Gastrocnemius medialis (tissue), 4 donors: ENCODE measurements around the gene NR6A1. TPM values are rescaled to one million over a fixed set of nuclear protein-coding genes. Genes with fewer than 3 reads are reported as not detected.
A peak's percentile ranks its signal among the peaks of the same experiment; 100 is the strongest.

Experiments used
- ATAC-seq, 2 donors: fragments of 150-250 bp; one replicate each; pipeline ENCODE4 v1.9.1; 2016
- DNase-seq, 2 donors: peaks; one replicate each; pipeline ENCODE4 v3.0.0-alpha.2; 2019
- H3K27ac ChIP-seq, 4 donors: fragments of 200-600 bp; sonication (generic); 1 replicate in 1 of 4; 2 replicates in 3 of 4; pipeline ENCODE4 v1.5.1; 2016 to 2018; ENCODE audit warnings: mild to moderate bottlenecking in 2 of 4, moderate library complexity in 1 of 4
- H3K27me3 ChIP-seq, 3 donors: fragments of 200-600 bp; sonication (generic) in 2 of 3; 1 replicate in 1 of 3; 2 replicates in 2 of 3; pipeline versions ENCODE4 v1.5.1 to v1.6.0; 2016 to 2019; ENCODE audit warnings: mild to moderate bottlenecking in 1 of 3, moderate library complexity in 1 of 3
- H3K36me3 ChIP-seq, 2 donors: fragments of 200-600 bp; sonication (generic) in 1 of 2; one replicate each; pipeline ENCODE4 v1.5.1; 2017 to 2018
- H3K4me1 ChIP-seq, 2 donors: fragments of 200-600 bp; sonication (generic) in 1 of 2; one replicate each; pipeline ENCODE4 v1.5.1; 2016 to 2017; ENCODE audit warnings: mild to moderate bottlenecking in 2 of 2
- H3K4me3 ChIP-seq, 4 donors: fragments of 200-600 bp; sonication (generic) in 3 of 4; 1 replicate in 1 of 4; 2 replicates in 3 of 4; pipeline ENCODE4 v1.5.1; 2016 to 2019; ENCODE audit warnings: mild to moderate bottlenecking in 2 of 4
- H3K9me3 ChIP-seq, 3 donors: fragments of 200-600 bp; sonication (generic) in 2 of 3; 1 replicate in 1 of 3; 2 replicates in 2 of 3; pipeline ENCODE4 v1.5.1; 2016 to 2019
- CTCF ChIP-seq, 5 experiments: fragments of 450-650 bp in 3 of 5; fragments of 200-600 bp in 2 of 5; sonication (generic) in 2 of 5; IDR thresholded peaks in 4 of 5; conservative IDR thresholded peaks in 1 of 5; 1 replicate in 4 of 5; 2 replicates in 1 of 5; pipeline ENCODE4 v1.5.1; 2016 to 2019; ENCODE audit warnings: antibody characterized with exemption in 5 of 5, mild to moderate bottlenecking in 3 of 5, moderate library complexity in 3 of 5
- POLR2A ChIP-seq, 2 donors: fragments of 450-650 bp; IDR thresholded peaks; one replicate each; pipeline ENCODE4 v1.6.1; 2017; ENCODE audit warnings: antibody characterized with exemption in 2 of 2, mild to moderate bottlenecking in 2 of 2, moderate library complexity in 2 of 2
- in situ Hi-C, 4 donors: fragments of 200-750 bp; cut with MboI; loops; one replicate each; pipeline versions ENCODE4 v1.15.0 to v1.8.0; 2017; ENCODE audit warnings: low sequenced_read_pairs in 4 of 4
- intact Hi-C: fragments of 100-400 bp; cut with DNase I; formaldehyde crosslinking; loops from one replicate; pipeline ENCODE4 v1.15.1; 2023; ENCODE audit warnings: low total_unique reads
- total RNA-seq, 4 donors: library from RNA; depleted of rRNA; stranded (reverse); fragments of >200 nt; gene quantifications; one replicate each; pipeline versions ENCODE4 v1.1.0 to v1.2.3, GENCODE V29; 2016

The NR6A1 gene
- total RNA-seq, 4 donors from 2014 or later: 0.58 to 5.6 (median 2.1) TPM

GRCh38 chr9:124666642-124667041 is 104.5 kb downstream of the NR6A1 start:
- in situ Hi-C loops: no loop called here
- Histone ChIP-seq H3K4me3 (no peak overlapping the region), H3K4me1 (peaks cover 16 to 18% of the 10 kb centered on the region in 2 donors), H3K9me3 (no peaks in the 10 kb centered on the region), H3K27ac (no peak overlapping the region), H3K36me3 (no peaks in the 10 kb centered on the region), H3K27me3 (no peaks in the 10 kb centered on the region)
- DNase-seq: no peak
- intact Hi-C loops: no loop called here
- ATAC-seq: peak; percentile 21 to 55
- TF ChIP-seq POLR2A (IDR thresholded peaks at IDR 0.05) (no peak), CTCF (IDR thresholded peaks at IDR 0.05 in 4 of 5, conservative IDR thresholded peaks at IDR 0.05 in 1 of 5) (no peak)

DNA sequence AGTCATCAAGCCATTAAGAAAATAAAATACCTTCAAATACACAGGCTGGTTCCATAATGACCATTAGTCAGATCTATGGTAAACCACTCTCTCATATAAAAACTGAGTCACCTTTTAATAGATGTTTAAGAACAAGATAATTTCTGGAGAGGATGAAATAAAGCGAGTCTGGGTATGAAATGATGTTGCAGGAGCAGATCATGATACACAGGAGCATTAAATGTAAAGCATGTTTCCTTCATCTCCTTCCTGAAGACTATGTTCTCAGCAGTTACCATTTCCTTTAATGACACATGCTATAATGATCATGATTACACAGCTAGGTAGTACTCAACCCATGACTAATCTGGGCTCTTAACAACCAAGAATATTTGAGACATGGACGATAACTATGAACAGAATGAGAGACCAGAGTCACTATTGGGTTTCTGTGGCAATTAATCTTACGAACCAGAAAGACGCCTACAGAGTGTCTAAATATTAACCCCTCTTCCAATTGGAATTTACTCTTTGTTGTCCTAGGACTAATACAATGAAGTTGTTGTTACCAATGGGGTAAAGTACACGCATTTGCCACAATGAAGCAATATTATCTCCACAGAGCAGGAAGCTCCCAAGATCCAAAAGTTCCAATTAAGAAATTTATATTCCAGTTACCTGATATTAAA is 105.6 kb downstream of the NR6A1 start:
- H3K4me3 ChIP-seq: no peak overlapping the region
- no peaks in the 10 kb centered on the region for H3K9me3 ChIP-seq
- DNase-seq (no peak), ATAC-seq (no peak)
- no peak overlapping the region for H3K27ac ChIP-seq
- no peaks in the 10 kb centered on the region for H3K36me3 ChIP-seq
- in situ Hi-C loops (no loop called here), intact Hi-C loops (no loop called here)
- H3K4me1 ChIP-seq: peaks cover 28 to 29% of the 10 kb centered on the region in 2 donors
- TF ChIP-seq POLR2A (IDR thresholded peaks at IDR 0.05) (no peak), CTCF (IDR thresholded peaks at IDR 0.05 in 4 of 5, conservative IDR thresholded peaks at IDR 0.05 in 1 of 5) (no peak)
- no peaks in the 10 kb centered on the region for H3K27me3 ChIP-seq

GRCh38 chr9:124664143-124664542 is 107.0 kb downstream of the NR6A1 start:
- TF ChIP-seq POLR2A (IDR thresholded peaks at IDR 0.05): no peak
- TF ChIP-seq CTCF (IDR thresholded peaks at IDR 0.05 in 4 of 5, conservative IDR thresholded peaks at IDR 0.05 in 1 of 5): no peak
- no peaks in the 10 kb centered on the region for H3K27me3 ChIP-seq
- peaks cover 36 to 41% of the 10 kb centered on the region in 2 donors for H3K4me1 ChIP-seq
- DNase-seq (no peak), ATAC-seq (no peak)
- H3K27ac ChIP-seq: no peak overlapping the region
- H3K9me3 ChIP-seq: no peaks in the 10 kb centered on the region
- H3K4me3 ChIP-seq: no peak overlapping the region
- no peaks in the 10 kb centered on the region for H3K36me3 ChIP-seq
- in situ Hi-C loops (no loop called here), intact Hi-C loops (no loop called here)

- ATAC-seq (no peak), DNase-seq (no peak)
- intact Hi-C loops: no loop called here
- no peak overlapping the region for H3K27ac ChIP-seq
- no peaks in the 10 kb centered on the region for H3K9me3 ChIP-seq
- peaks cover 37 to 44% of the 10 kb centered on the region in 2 donors for H3K4me1 ChIP-seq
- no peaks in the 10 kb centered on the region for H3K36me3 ChIP-seq
- no peaks in the 10 kb centered on the region for H3K27me3 ChIP-seq
- H3K4me3 ChIP-seq: no peak overlapping the region
- TF ChIP-seq POLR2A (IDR thresholded peaks at IDR 0.05) (no peak), CTCF (IDR thresholded peaks at IDR 0.05 in 4 of 5, conservative IDR thresholded peaks at IDR 0.05 in 1 of 5) (no peak)
- in situ Hi-C loops: no loop called here
Observed at GRCh38 chr9:124663046-124663961, 107.8 kb downstream of the NR6A1 start.
